Fibroblast of pulmonary artery (primary cell): Measurements from ENCODE around the gene VWA3A.
"Not testable (repeated sequence)": the region's sequence is repeated elsewhere in the genome, so short reads cannot be mapped to it uniquely, and the experiment has no call there.

ENCODE experiments used
- DNase-seq: peaks from one replicate; pipeline ENCODE4 v3.0.0-alpha.2; 2010; ENCODE audit warnings: low read depth
- H3K4me3 ChIP-seq: replicated peaks from 2 replicates; pipeline ENCODE4 v1.5.1; 2011; ENCODE audit warnings: low read depth, mild to moderate bottlenecking, control low read depth, low read length, moderate library complexity
- CTCF ChIP-seq: IDR thresholded peaks from 2 replicates; pipeline ENCODE4 v1.5.1; 2011; ENCODE audit warnings: mild to moderate bottlenecking, control low read depth, low read length, inconsistent platforms; ENCODE audit errors: missing control alignments

Gene VWA3A

DNA sequence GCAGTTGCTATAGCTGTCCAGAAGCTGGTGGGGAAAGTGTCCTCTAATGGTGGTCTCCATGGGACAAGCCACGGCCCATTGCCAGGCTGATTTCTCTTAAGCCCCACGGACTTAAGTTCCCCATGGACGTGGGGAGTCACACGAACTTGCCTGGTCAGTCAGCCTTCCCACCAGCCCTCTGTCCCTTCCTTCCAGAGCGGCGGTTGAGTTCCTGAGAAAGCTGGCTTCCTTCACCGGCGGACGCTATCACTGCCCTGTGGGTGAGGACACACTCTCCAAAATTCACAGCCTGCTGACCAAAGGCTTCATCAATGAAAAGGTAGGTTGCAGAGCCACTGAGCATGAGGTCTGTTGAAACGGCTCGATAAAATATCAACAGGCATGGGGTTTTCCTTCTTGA is 60.0 kb downstream of the VWA3A start:
- TF ChIP-seq CTCF: no peak
- H3K4me3 ChIP-seq: no peak overlapping the region
- no peak for DNase-seq

DNA sequence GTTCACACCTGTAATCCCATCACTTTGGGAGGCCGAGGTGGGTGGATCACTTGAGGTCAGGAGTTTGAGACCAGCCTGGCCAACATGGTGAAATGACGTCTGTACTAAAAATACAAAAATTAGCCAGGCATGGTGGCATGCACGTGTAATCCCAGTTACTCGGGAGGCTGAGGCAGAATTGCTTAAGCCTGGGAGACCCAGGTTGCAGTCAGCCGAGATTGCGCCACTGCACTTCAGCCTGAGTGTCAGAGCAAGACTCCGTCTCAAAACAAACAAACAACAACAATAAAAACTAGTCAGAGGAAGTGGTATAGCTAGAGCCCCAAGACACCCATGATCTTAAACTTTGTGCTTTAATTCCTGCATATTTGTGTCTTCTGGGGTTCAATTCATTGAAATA is 60.7 kb downstream of the VWA3A start:
- not testable (repeated sequence) for DNase-seq

DNA sequence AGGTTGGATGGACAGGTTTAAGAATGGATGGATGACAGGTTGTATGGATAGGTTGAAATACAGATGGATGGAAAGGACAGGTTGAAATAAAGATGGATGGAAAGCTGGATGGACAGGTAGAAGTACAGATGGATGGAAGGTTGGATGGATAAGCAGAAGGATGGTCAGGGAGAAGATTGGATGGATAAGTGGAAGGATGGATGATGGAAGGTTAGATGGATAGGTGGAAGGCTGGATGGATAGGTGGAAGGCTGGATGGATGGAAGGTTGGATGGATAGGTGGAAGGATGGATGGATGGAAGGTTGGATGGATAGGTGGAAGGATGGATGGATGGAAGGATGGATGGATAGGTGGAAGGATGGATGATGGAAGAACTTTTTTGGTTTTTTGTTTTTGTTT is 69.1 kb downstream of the VWA3A start:
- no peak for DNase-seq
- H3K4me3 ChIP-seq: no peak overlapping the region
- TF ChIP-seq CTCF: no peak

More for the DNA sequence above, 60.7 kb downstream of the VWA3A start:
- not testable (repeated sequence) for H3K4me3 ChIP-seq

GRCh38 chr16:22161999-22162655 is 69.8 kb downstream of the VWA3A start, which contains the start of gene SDR42E2:
TSS of gene SDR42E2 (plus strand) at chr16:22162506. CDS start at chr16:22165583, 3,077 bp downstream.
- no peak for TF ChIP-seq CTCF
- no peak within 1 kb of the TSS for H3K4me3 ChIP-seq
- DNase-seq: no peak

GRCh38 chr16:22162656-22163009 is 70.3 kb downstream of the VWA3A start:
- no peak for TF ChIP-seq CTCF
- no peak overlapping the region for H3K4me3 ChIP-seq
- no peak for DNase-seq

- TF ChIP-seq CTCF: no peak
- DNase-seq: no peak
- H3K4me3 ChIP-seq: no peak overlapping the region
Measured at GRCh38 chr16:22163806-22164205, 71.5 kb downstream of the VWA3A start.

GRCh38 chr16:22164482-22164881 is 72.1 kb downstream of the VWA3A start:
- DNase-seq: no peak
- H3K4me3 ChIP-seq: no peak overlapping the region
- TF ChIP-seq CTCF: no peak
